SK-N-SH treated with all-trans-retinoic acid at 6 μM for 48 hours (cell line): Measurements from ENCODE around the gene STK16.
A peak's percentile ranks its signal among the peaks of the same experiment; 100 is the strongest.

Experiments
- ATAC-seq: fragments of 200-7000 bp; cut with Tn5 transposase; 3 replicates; pipeline ENCODE4 v1.9.1; 2020; ENCODE audit warnings: mild to moderate bottlenecking, moderate library complexity
- ARNTL ChIP-seq: fragments of 450-650 bp; formaldehyde crosslinking; IDR thresholded peaks from 2 replicates; pipeline ENCODE4 v1.5.0; 2020; ENCODE audit warnings: low read depth, mild to moderate bottlenecking, moderate library complexity, borderline replicate concordance
- BACH2 ChIP-seq: fragments of 250-450 bp; sonication (Bioruptor Pico); IDR thresholded peaks from 2 replicates; pipeline ENCODE4 v1.9.0; 2021; ENCODE audit warnings: mild to moderate bottlenecking, borderline replicate concordance
- CREB5 ChIP-seq: fragments of 250-450 bp; sonication (Bioruptor Pico); IDR thresholded peaks from 2 replicates; pipeline ENCODE4 v1.5.1; 2020; ENCODE audit warnings: low read depth, mild to moderate bottlenecking, moderate library complexity
- CSRNP3 ChIP-seq: fragments of 250-450 bp; sonication (Bioruptor Pico); IDR thresholded peaks from 2 replicates; pipeline ENCODE4 v1.5.1; 2021; ENCODE audit warnings: mild to moderate bottlenecking, moderate library complexity
- ESRRG ChIP-seq: fragments of 250-450 bp; sonication (Bioruptor Pico); IDR thresholded peaks from 2 replicates; pipeline ENCODE4 v1.6.1; 2021; ENCODE audit warnings: mild to moderate bottlenecking
- GLIS3 ChIP-seq: fragments of 250-450 bp; sonication (Bioruptor Pico); IDR thresholded peaks from 2 replicates; pipeline ENCODE4 v1.5.0; 2020; ENCODE audit warnings: mild to moderate bottlenecking, moderate library complexity
- ISL1 ChIP-seq: fragments of 250-450 bp; sonication (Bioruptor Pico); IDR thresholded peaks from 2 replicates; pipeline ENCODE4 v2.1.2; 2022; ENCODE audit warnings: mild to moderate bottlenecking, moderate library complexity
- OSR1 ChIP-seq: fragments of 250-450 bp; sonication (Bioruptor Pico); IDR thresholded peaks from 2 replicates; pipeline ENCODE4 v1.8.0; 2022; ENCODE audit warnings: moderate library complexity, mild to moderate bottlenecking, inconsistent platforms
- PATZ1 ChIP-seq: fragments of 250-450 bp; sonication (Bioruptor Pico); IDR thresholded peaks from 2 replicates; pipeline ENCODE4 v1.8.0; 2020; ENCODE audit warnings: mild to moderate bottlenecking, moderate library complexity, borderline replicate concordance
- POU6F1 ChIP-seq: fragments of 250-450 bp; sonication (Bioruptor Pico); IDR thresholded peaks from 2 replicates; pipeline ENCODE4 v1.8.0; 2021; ENCODE audit warnings: low read depth, mild to moderate bottlenecking, moderate library complexity, borderline replicate concordance
- RARB ChIP-seq: fragments of 250-450 bp; sonication (Bioruptor Pico); IDR thresholded peaks from 2 replicates; pipeline ENCODE4 v1.8.0; 2021; ENCODE audit warnings: mild to moderate bottlenecking, moderate library complexity
- SNAI2 ChIP-seq: fragments of 250-450 bp; sonication (Bioruptor Pico); IDR thresholded peaks from 2 replicates; pipeline ENCODE4 v1.5.0; 2020; ENCODE audit warnings: mild to moderate bottlenecking, moderate library complexity
- TCF4 ChIP-seq: fragments of 250-450 bp; sonication (Bioruptor Pico); IDR thresholded peaks from 2 replicates; pipeline ENCODE4 v1.8.0; 2021; ENCODE audit warnings: mild to moderate bottlenecking, moderate library complexity, borderline replicate concordance
- TOX ChIP-seq: fragments of 250-450 bp; sonication (Bioruptor Pico); IDR thresholded peaks from 2 replicates; pipeline ENCODE4 v1.8.0; 2021; ENCODE audit warnings: mild to moderate bottlenecking, moderate library complexity, borderline replicate concordance
- TSHZ2 ChIP-seq: fragments of 250-450 bp; sonication (Bioruptor Pico); IDR thresholded peaks from 2 replicates; pipeline ENCODE4 v1.5.0; 2020; ENCODE audit warnings: mild to moderate bottlenecking, moderate library complexity
- ZC3H10 ChIP-seq: fragments of 250-450 bp; sonication (Bioruptor Pico); IDR thresholded peaks from 2 replicates; pipeline ENCODE4 v1.5.1; 2021; ENCODE audit warnings: mild to moderate bottlenecking, moderate library complexity
- ZFP3 ChIP-seq: fragments of 250-450 bp; sonication (Bioruptor Pico); IDR thresholded peaks from 2 replicates; pipeline ENCODE4 v1.5.0; 2020; ENCODE audit warnings: mild to moderate bottlenecking, moderate library complexity
- ZFP30 ChIP-seq: fragments of 450-650 bp; formaldehyde crosslinking; IDR thresholded peaks from 2 replicates; pipeline ENCODE4 v1.5.0; 2022; ENCODE audit warnings: mild to moderate bottlenecking, moderate library complexity
- ZNF565 ChIP-seq: fragments of 450-650 bp; formaldehyde crosslinking; conservative IDR thresholded peaks from 2 replicates; pipeline ENCODE4 v1.5.0; 2020; ENCODE audit warnings: low read depth, mild to moderate bottlenecking, moderate library complexity
- ZNF70 ChIP-seq: fragments of 450-650 bp; formaldehyde crosslinking; IDR thresholded peaks from 2 replicates; pipeline ENCODE4 v1.5.0; 2020; ENCODE audit warnings: mild to moderate bottlenecking, moderate library complexity
- ZNF8 ChIP-seq: fragments of 450-650 bp; formaldehyde crosslinking; IDR thresholded peaks from 2 replicates; pipeline ENCODE4 v1.5.0; 2020; ENCODE audit warnings: mild to moderate bottlenecking, moderate library complexity

The STK16 gene

GRCh38 chr2:219273937-219274336 lies 28.7 kb downstream of the STK16 start:
- no peak for ATAC-seq
- no peak for TF ChIP-seq ZNF8 (CRISPR knock-in tag)
- TF ChIP-seq RARB (CRISPR knock-in tag), result no peak
- TF ChIP-seq ZNF70 (CRISPR knock-in tag), result no peak
- no peak for TF ChIP-seq TSHZ2
- no peak for TF ChIP-seq OSR1 (CRISPR knock-in tag)
- no peak for TF ChIP-seq ISL1 (CRISPR knock-in tag)
- no peak for TF ChIP-seq ARNTL (CRISPR knock-in tag)
- TF ChIP-seq BACH2 (CRISPR knock-in tag), result no peak
- no peak for TF ChIP-seq ZFP30 (CRISPR knock-in tag)
- no peak for TF ChIP-seq ZNF565
- TF ChIP-seq GLIS3 (CRISPR knock-in tag), result no peak
- TF ChIP-seq TCF4 (CRISPR knock-in tag), result no peak
- no peak for TF ChIP-seq POU6F1 (CRISPR knock-in tag)
- no peak for TF ChIP-seq PATZ1 (CRISPR knock-in tag)
- TF ChIP-seq TOX, result no peak
- no peak for TF ChIP-seq CSRNP3 (CRISPR knock-in tag)
- no peak for TF ChIP-seq ZFP3 (CRISPR knock-in tag)
- TF ChIP-seq CREB5 (CRISPR knock-in tag), result no peak
- no peak for TF ChIP-seq ZC3H10 (CRISPR knock-in tag)
- TF ChIP-seq, all 23 proteins: peak for 0

- ATAC-seq, result peak; percentile 25
- no peak for TF ChIP-seq OSR1 (CRISPR knock-in tag)
- TF ChIP-seq GLIS3 (CRISPR knock-in tag), result no peak
- no peak for TF ChIP-seq ZNF8 (CRISPR knock-in tag)
- TF ChIP-seq RARB (CRISPR knock-in tag), result no peak
- TF ChIP-seq CREB5 (CRISPR knock-in tag), result no peak
- no peak for TF ChIP-seq ZFP3 (CRISPR knock-in tag)
- no peak for TF ChIP-seq CSRNP3 (CRISPR knock-in tag)
- no peak for TF ChIP-seq ZFP30 (CRISPR knock-in tag)
- no peak for TF ChIP-seq TSHZ2
- TF ChIP-seq ZNF565, result no peak
- TF ChIP-seq ESRRG (CRISPR knock-in tag), result no peak
- no peak for TF ChIP-seq ISL1 (CRISPR knock-in tag)
- no peak for TF ChIP-seq BACH2 (CRISPR knock-in tag)
- TF ChIP-seq SNAI2 (CRISPR knock-in tag), result no peak
- no peak for TF ChIP-seq ZNF70 (CRISPR knock-in tag)
- TF ChIP-seq PATZ1 (CRISPR knock-in tag), result no peak
Measured at GRCh38 chr2:219274361-219274921, 29.2 kb downstream of the STK16 start.
